H1 (cell line): ENCODE results near the gene PSMB5. TPM values are rescaled to one million over a fixed set of nuclear protein-coding genes. Genes with fewer than 3 reads are reported as not detected.
A peak's percentile ranks its signal among the peaks of the same experiment; 100 is the strongest.

Source experiments
- CTCF ChIA-PET: fragments of 300-600 bp; sonication (Branson Sonifier 250); formaldehyde crosslinking; loops from one replicate; lab custom pipeline; 2021; ENCODE audit not compliant: partially characterized antibody; lab: Charles Lee
- POLR2A ChIA-PET: fragments of 300-600 bp; sonication (Branson Sonifier 250); formaldehyde crosslinking; loops from one replicate; lab custom pipeline; 2021; ENCODE audit warnings: inconsistent platforms; ENCODE audit not compliant: partially characterized antibody; lab: Charles Lee
- DNase-seq, 2 experiments: peaks; one replicate each; pipeline versions ENCODE4 v3.0.0 to v3.0.0-alpha.2; 2010 to 2022; ENCODE audit warnings: low spot score in 2 of 2, low read depth in 1 of 2, mixed read lengths in 1 of 2
- FAIRE-seq: peaks from 2 replicates; lab custom pipeline; 2011; peaks lifted over from hg19 to GRCh38; lab: Jason Lieb, UNC
- H2AFZ ChIP-seq: 2 replicates; pipeline ENCODE4 v1.8.1; 2012; ENCODE audit warnings: low read length, inconsistent platforms
- H2AK5ac ChIP-seq: 2 replicates; pipeline ENCODE4 v1.6.1; 2013; ENCODE audit warnings: low read depth, low read length
- H2BK120ac ChIP-seq: replicated peaks from 2 replicates; pipeline ENCODE3; 2013; ENCODE audit warnings: low read depth, low read length, inconsistent platforms
- H2BK12ac ChIP-seq: 2 replicates; pipeline ENCODE4 v1.6.1; 2013; ENCODE audit warnings: low read depth, low read length
- H2BK15ac ChIP-seq: 2 replicates; pipeline ENCODE4 v1.6.1; 2013; ENCODE audit warnings: low read length
- H2BK20ac ChIP-seq: 2 replicates; pipeline ENCODE4 v1.6.1; 2013; ENCODE audit warnings: low read length
- H2BK5ac ChIP-seq: 2 replicates; pipeline ENCODE4 v1.6.1; 2013; ENCODE audit warnings: low read depth, low read length
- H3K14ac ChIP-seq: 2 replicates; pipeline ENCODE4 v1.6.1; 2013; ENCODE audit warnings: inconsistent platforms; ENCODE audit not compliant: insufficient read length
- H3K18ac ChIP-seq: 2 replicates; pipeline ENCODE4 v1.6.1; 2013; ENCODE audit warnings: low read length; ENCODE audit errors: extremely low read depth
- H3K23ac ChIP-seq: 2 replicates; pipeline ENCODE4 v1.6.1; 2013; ENCODE audit warnings: inconsistent platforms; ENCODE audit not compliant: insufficient read length
- H3K23me2 ChIP-seq: 2 replicates; pipeline ENCODE4 v1.6.1; 2013; ENCODE audit warnings: low read depth, low read length
- H3K27ac ChIP-seq: 2 replicates; pipeline ENCODE4 v1.6.1; 2011; ENCODE audit warnings: low read depth, low read length, inconsistent platforms
- H3K27me3 ChIP-seq, 4 experiments: replicated peaks in 1 of 4; 1 replicate in 1 of 4; 2 replicates in 3 of 4; pipeline versions ENCODE4 v1.6.1 to v1.8.1; 2011 to 2013; ENCODE audit warnings: low read length in 3 of 4, mild to moderate bottlenecking in 3 of 4, inconsistent platforms in 2 of 4, mixed read lengths in 2 of 4, moderate library complexity in 1 of 4; ENCODE audit not compliant: control insufficient read depth in 3 of 4, insufficient read depth in 3 of 4; ENCODE audit errors: extremely low read depth in 1 of 4
- H3K36me3 ChIP-seq, 4 experiments: 2 replicates each; pipeline versions ENCODE4 v1.6.1 to v1.8.1; 2011 to 2013; ENCODE audit warnings: mild to moderate bottlenecking in 4 of 4, low read length in 3 of 4, moderate library complexity in 2 of 4, control low read depth in 1 of 4, inconsistent platforms in 1 of 4; ENCODE audit not compliant: insufficient read depth in 4 of 4, control insufficient read depth in 2 of 4
- H3K4ac ChIP-seq: replicated peaks from 2 replicates; pipeline ENCODE3; 2013; ENCODE audit warnings: low read length, low read depth, mixed read lengths, inconsistent platforms; ENCODE audit not compliant: insufficient read length
- H3K4me1 ChIP-seq, 4 experiments: replicated peaks in 1 of 4; 1 replicate in 1 of 4; 2 replicates in 3 of 4; pipeline versions ENCODE4 v1.6.1 to v1.8.1; 2011 to 2013; ENCODE audit warnings: low read length in 3 of 4, inconsistent platforms in 2 of 4, mixed read lengths in 1 of 4; ENCODE audit not compliant: insufficient read depth in 4 of 4, control insufficient read depth in 3 of 4
- H3K4me2 ChIP-seq, 2 experiments: 2 replicates each; pipeline versions ENCODE4 v1.6.1 to v1.8.1; 2011 to 2013; ENCODE audit warnings: low read depth in 2 of 2, low read length in 2 of 2, control low read depth in 1 of 2, inconsistent platforms in 1 of 2, mild to moderate bottlenecking in 1 of 2; ENCODE audit not compliant: insufficient read depth in 1 of 2
- H3K4me3 ChIP-seq, 4 experiments: fragments of 200-600, 300-600 bp in 1 of 4; sonication (generic), shearing (Covaris generic), sonication (Bioruptor Twin) in 1 of 4; 2 replicates each; pipeline versions ENCODE4 v1.5.1 to v1.8.1; 2011 to 2016; ENCODE audit warnings: low read length in 4 of 4, low read depth in 3 of 4, control low read depth in 2 of 4, inconsistent platforms in 2 of 4, mild to moderate bottlenecking in 2 of 4, mixed read lengths in 1 of 4, moderate library complexity in 1 of 4; ENCODE audit not compliant: insufficient read depth in 2 of 4; ENCODE audit errors: extremely low read depth in 1 of 4
- H3K56ac ChIP-seq: replicated peaks from 2 replicates; pipeline ENCODE3; 2013; ENCODE audit warnings: low read depth, mild to moderate bottlenecking, mixed read lengths, low read length, inconsistent platforms; ENCODE audit not compliant: insufficient read length
- H3K79me1 ChIP-seq: 2 replicates; pipeline ENCODE4 v1.6.1; 2013; ENCODE audit warnings: low read depth, low read length, control low read depth
- H3K79me2 ChIP-seq, 2 experiments: 2 replicates each; pipeline versions ENCODE4 v1.6.1 to v1.8.1; 2012 to 2013; ENCODE audit warnings: low read length in 2 of 2, mild to moderate bottlenecking in 2 of 2, inconsistent platforms in 1 of 2; ENCODE audit not compliant: insufficient read depth in 2 of 2, control insufficient read depth in 1 of 2
- H3K9ac ChIP-seq, 4 experiments: replicated peaks in 1 of 4; 1 replicate in 1 of 4; 2 replicates in 3 of 4; pipeline versions ENCODE4 v1.6.1 to v1.8.1; 2011 to 2013; ENCODE audit warnings: low read depth in 3 of 4, low read length in 3 of 4, control low read depth in 2 of 4, mild to moderate bottlenecking in 2 of 4, moderate library complexity in 2 of 4, inconsistent platforms in 1 of 4; ENCODE audit errors: extremely low read depth in 1 of 4
- H3K9me3 ChIP-seq, 2 experiments: 2 replicates each; pipeline versions ENCODE4 v1.6.1 to v1.8.1; 2012 to 2013; ENCODE audit warnings: mild to moderate bottlenecking in 2 of 2, moderate library complexity in 2 of 2, control low read depth in 1 of 2, inconsistent platforms in 1 of 2, low read depth in 1 of 2, low read length in 1 of 2, mixed read lengths in 1 of 2; ENCODE audit not compliant: insufficient read depth in 2 of 2
- H4K20me1 ChIP-seq, 2 experiments: replicated peaks in 1 of 2; 2 replicates each; pipeline versions ENCODE3 to v1.8.1; 2011 to 2013; ENCODE audit warnings: inconsistent platforms in 2 of 2, low read length in 2 of 2, mild to moderate bottlenecking in 1 of 2; ENCODE audit not compliant: insufficient read depth in 2 of 2, control insufficient read depth in 1 of 2
- H4K5ac ChIP-seq: 2 replicates; pipeline ENCODE4 v1.6.1; 2013; ENCODE audit warnings: low read length, low read depth, mixed read lengths, inconsistent platforms; ENCODE audit not compliant: insufficient read length
- H4K8ac ChIP-seq: 2 replicates; pipeline ENCODE4 v1.8.0; 2013; ENCODE audit warnings: mild to moderate bottlenecking, moderate library complexity, low read length, inconsistent platforms; ENCODE audit not compliant: insufficient read depth; ENCODE audit errors: extremely low read depth
- H4K91ac ChIP-seq: replicated peaks from 2 replicates; pipeline ENCODE3; 2013; ENCODE audit warnings: low read length, mixed read lengths, inconsistent platforms; ENCODE audit not compliant: insufficient read length
- EZH2 ChIP-seq: fragments of 200-600 bp; sonication (generic); IDR thresholded peaks from 2 replicates; pipeline ENCODE4 v1.7.1; 2012; ENCODE audit warnings: low read depth, mild to moderate bottlenecking, moderate library complexity, low read length, inconsistent platforms; ENCODE audit not compliant: severe bottlenecking
- FOSL1 ChIP-seq: IDR thresholded peaks from 2 replicates; pipeline ENCODE4 v1.6.1; 2011; ENCODE audit warnings: mild to moderate bottlenecking, low read depth, low read length, moderate library complexity; ENCODE audit not compliant: insufficient read depth
- TAF1 ChIP-seq: IDR thresholded peaks from 2 replicates; pipeline ENCODE4 v1.6.1; 2011; ENCODE audit warnings: mild to moderate bottlenecking, low read depth, low read length
- WGBS, 2 experiments: shearing (Covaris generic) in 1 of 2; methylation state at CpG; one replicate each; pipeline versions ENCODE4 v1.1.6 to v1.1.7; 2013 to 2015; ENCODE audit warnings: low lambda C conversion rate in 2 of 2, mixed read lengths in 2 of 2, inconsistent platforms in 1 of 2, low coverage in 1 of 2, missing lambda C conversion rate in 1 of 2; ENCODE audit not compliant: insufficient replicate concordance in 2 of 2, insufficient coverage in 1 of 2, insufficient read length in 1 of 2; ENCODE audit errors: extremely low coverage in 1 of 2, missing lambda C conversion rate in 1 of 2; 5-methylcytosine and 5-hydroxymethylcytosine counted together
- polyA plus RNA-seq, 7 experiments: library from polyadenylated mRNA; depleted of rRNA in 3 of 7; stranded (reverse) in 5 of 7; unstranded in 2 of 7; fragments of >200 nt in 5 of 7; fragments of 200-250 nt in 2 of 7; gene quantifications; 1 replicate in 5 of 7; 2 replicates in 1 of 7; 4 replicates in 1 of 7; pipeline versions ENCODE4 v1.2.1 to v1.2.3, GENCODE V29; 2011 to 2013; ENCODE audit warnings: missing spikeins in 2 of 7, mixed read lengths in 2 of 7
- total RNA-seq: library from RNA; stranded (reverse); fragmentation: NEBNext Ultra II Directional; extraction: Animal tissue kit (Norgen Biotek cat#: 25700); gene quantifications from 2 replicates; pipeline ENCODE4 v1.2.1, GENCODE V29; 2021
- TF ChIP-seq, protein P1 (sequence below), 3 experiments: IDR thresholded peaks; 1 replicate in 2 of 3; 2 replicates in 1 of 3; pipeline versions ENCODE4 v1.5.1 to v1.6.1; 2011; ENCODE audit warnings: low read length in 3 of 3, mild to moderate bottlenecking in 3 of 3, inconsistent platforms in 2 of 3, low read depth in 1 of 3, moderate library complexity in 1 of 3; ENCODE audit not compliant: insufficient read depth in 1 of 3; ENCODE audit errors: control extremely low read depth in 1 of 3

PSMB5 gene
- total and polyA plus RNA-seq, 2 of the 8 experiments (the other 6 are each of a cell fraction or from before 2014, with no cell fraction given) = 254 to 510 TPM

DNA sequence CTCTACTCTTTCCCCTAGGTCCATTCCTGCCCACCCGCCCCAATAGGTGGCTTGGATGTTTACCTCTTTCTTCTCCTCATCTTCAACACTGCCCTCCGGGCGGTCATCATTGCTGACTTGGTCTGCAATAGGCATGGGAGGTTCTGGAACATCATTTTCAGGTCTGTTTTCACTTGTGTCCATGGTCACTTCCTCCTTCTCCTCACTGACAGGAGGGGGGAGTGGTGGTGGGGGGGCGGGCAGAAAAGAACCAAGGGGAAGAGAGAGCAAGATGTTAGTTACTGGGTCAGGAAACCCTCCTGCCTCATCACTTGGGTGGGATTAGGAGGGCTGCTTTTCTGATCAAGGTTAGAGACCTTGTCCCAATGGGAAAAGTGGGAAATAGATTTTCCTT, 34.7 kb upstream of the PSMB5 start:
- Histone ChIP-seq H2BK12ac (no peak overlapping the region), H4K20me1 (peaks cover 20 to 21% of the 10 kb centered on the region in 2 experiments), H3K56ac (no peak overlapping the region), H3K9me3 (no peaks in the 10 kb centered on the region), H3K18ac (no peak overlapping the region), H3K4me1 (peaks cover 5 to 27% (median 15%) of the 10 kb centered on the region in 4 experiments; a peak in 6 of 7 replicates), H3K23ac (no peak overlapping the region), H2AK5ac (no peak overlapping the region), H3K9ac (no peak overlapping the region), H3K4ac (no peak overlapping the region), H4K5ac (no peak overlapping the region), H3K27me3 (no peaks in the 10 kb centered on the region), H4K91ac (no peak overlapping the region), H3K79me1 (peaks cover 7% of the 10 kb centered on the region), H3K4me3 (peak overlapping the region in 2 of 4 experiments; percentile 7 to 43; a peak in 2 of 8 replicates), H3K36me3 (peaks cover 29 to 56% (median 41%) of the 10 kb centered on the region in 4 experiments), H2BK120ac (no peak overlapping the region), H4K8ac (no peak overlapping the region), H3K23me2 (peaks cover 14% of the 10 kb centered on the region), H2AFZ (no peak overlapping the region), H3K14ac (no peak overlapping the region), H2BK20ac (no peak overlapping the region), H2BK5ac (no peak overlapping the region), H3K79me2 (peaks cover 23 to 49% of the 10 kb centered on the region in 2 experiments), H3K27ac (no peak overlapping the region), H3K4me2 (peak overlapping the region; percentile 46 to 99), H2BK15ac (no peak overlapping the region)
- ChIA-PET POLR2A (interaction anchor here (0.8 to 4.0 kb wide), 16 partner anchors 10 to 246 kb away, joined by 3 to 37 read pairs (median 4); partner anchors contain the start of genes ACIN1, C14orf119, HAUS4 and PRMT5), CTCF (interaction anchor here (0.8 to 2.9 kb wide), 51 partner anchors 9 to 1057 kb away, joined by 3 to 55 read pairs (median 5); partner anchors contain the start of genes ACIN1, AJUBA, C14orf119 and CDH24)
- DNase-seq = no peak
- WGBS, 2 experiments = 83% methylated on average over 4 of the region's 4 CpGs; no CpG with 5 or more reads in 1 of the 2 experiments
- no peak for FAIRE-seq
- TF ChIP-seq, protein P1, sequence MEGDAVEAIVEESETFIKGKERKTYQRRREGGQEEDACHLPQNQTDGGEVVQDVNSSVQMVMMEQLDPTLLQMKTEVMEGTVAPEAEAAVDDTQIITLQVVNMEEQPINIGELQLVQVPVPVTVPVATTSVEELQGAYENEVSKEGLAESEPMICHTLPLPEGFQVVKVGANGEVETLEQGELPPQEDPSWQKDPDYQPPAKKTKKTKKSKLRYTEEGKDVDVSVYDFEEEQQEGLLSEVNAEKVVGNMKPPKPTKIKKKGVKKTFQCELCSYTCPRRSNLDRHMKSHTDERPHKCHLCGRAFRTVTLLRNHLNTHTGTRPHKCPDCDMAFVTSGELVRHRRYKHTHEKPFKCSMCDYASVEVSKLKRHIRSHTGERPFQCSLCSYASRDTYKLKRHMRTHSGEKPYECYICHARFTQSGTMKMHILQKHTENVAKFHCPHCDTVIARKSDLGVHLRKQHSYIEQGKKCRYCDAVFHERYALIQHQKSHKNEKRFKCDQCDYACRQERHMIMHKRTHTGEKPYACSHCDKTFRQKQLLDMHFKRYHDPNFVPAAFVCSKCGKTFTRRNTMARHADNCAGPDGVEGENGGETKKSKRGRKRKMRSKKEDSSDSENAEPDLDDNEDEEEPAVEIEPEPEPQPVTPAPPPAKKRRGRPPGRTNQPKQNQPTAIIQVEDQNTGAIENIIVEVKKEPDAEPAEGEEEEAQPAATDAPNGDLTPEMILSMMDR (IDR thresholded peaks at IDR 0.05; ENCODE audit: control extremely low read depth in 1 of 3, insufficient read depth in 1 of 3, low read depth in 1 of 3, low read length in 3 of 3) = no peak
- TF ChIP-seq EZH2 = no peak
- TF ChIP-seq FOSL1 = no peak
- TF ChIP-seq TAF1 = no peak
